WERI-Rb-1 (cell line): Measurements from ENCODE around the gene CALU.

Source experiments
- DNase-seq: peaks from one replicate; pipeline ENCODE4 v3.0.0-alpha.2; 2020
- H3K27ac ChIP-seq: fragments of 250-450 bp; sonication (Bioruptor Pico); 2 replicates; pipeline ENCODE4 v1.5.1; 2020; ENCODE audit warnings: mild to moderate bottlenecking, moderate library complexity
- H3K27me3 ChIP-seq: fragments of 250-450 bp; sonication (Bioruptor Pico); 2 replicates; pipeline ENCODE4 v1.5.1; 2021; ENCODE audit warnings: mild to moderate bottlenecking, low read depth, moderate library complexity; ENCODE audit not compliant: insufficient read depth, severe bottlenecking
- H3K36me3 ChIP-seq: fragments of 250-450 bp; sonication (Bioruptor Pico); 2 replicates; pipeline ENCODE4 v1.5.1; 2020; ENCODE audit warnings: mild to moderate bottlenecking, moderate library complexity
- H3K4me3 ChIP-seq: 2 replicates; pipeline ENCODE4 v1.5.1; 2011; ENCODE audit warnings: low read depth, mild to moderate bottlenecking, control low read depth, low read length
- H3K9me3 ChIP-seq: fragments of 250-450 bp; sonication (Bioruptor Pico); 2 replicates; pipeline ENCODE4 v1.5.1; 2021; ENCODE audit warnings: mild to moderate bottlenecking, moderate library complexity; ENCODE audit not compliant: severe bottlenecking
- TF ChIP-seq, protein P1 (sequence below): IDR thresholded peaks from 2 replicates; pipeline ENCODE4 v1.5.1; 2011; ENCODE audit warnings: low read depth, mild to moderate bottlenecking, control low read depth, inconsistent platforms, low read length

CALU gene

DNA sequence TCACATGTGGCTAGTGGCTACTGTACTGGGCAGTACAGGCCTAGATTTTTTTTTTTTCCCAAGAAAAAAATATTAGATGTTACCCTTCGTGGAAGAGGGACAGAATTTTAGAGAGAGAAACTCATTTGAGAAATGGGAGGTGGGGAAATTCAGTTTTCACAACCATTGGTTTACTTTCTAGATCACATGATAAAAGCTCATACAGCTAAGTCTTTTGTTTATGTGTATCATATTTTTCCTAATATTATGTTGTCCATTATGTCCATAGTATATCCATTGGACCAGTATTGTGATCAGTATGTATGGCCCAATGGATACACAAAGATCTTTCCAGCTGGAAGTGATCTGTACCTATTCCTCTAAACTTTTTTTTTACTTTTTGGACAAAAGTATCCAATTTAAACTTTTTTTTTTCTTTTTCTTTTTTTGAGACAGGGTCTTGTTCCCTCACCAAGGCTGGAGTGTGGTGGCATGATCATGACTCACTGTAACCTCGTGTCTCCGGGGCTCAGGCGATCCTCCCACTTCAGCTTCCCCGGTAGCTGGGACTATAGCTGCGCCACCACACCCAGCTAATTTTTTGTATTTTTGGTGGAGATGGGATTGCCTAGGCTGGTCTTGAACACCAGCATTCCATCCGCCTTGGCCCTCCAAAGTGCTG is 4.1 kb downstream of the CALU start:
- no peaks in the 10 kb centered on the region for H3K9me3 ChIP-seq
- no peak overlapping the region for H3K4me3 ChIP-seq
- TF ChIP-seq, protein P1, sequence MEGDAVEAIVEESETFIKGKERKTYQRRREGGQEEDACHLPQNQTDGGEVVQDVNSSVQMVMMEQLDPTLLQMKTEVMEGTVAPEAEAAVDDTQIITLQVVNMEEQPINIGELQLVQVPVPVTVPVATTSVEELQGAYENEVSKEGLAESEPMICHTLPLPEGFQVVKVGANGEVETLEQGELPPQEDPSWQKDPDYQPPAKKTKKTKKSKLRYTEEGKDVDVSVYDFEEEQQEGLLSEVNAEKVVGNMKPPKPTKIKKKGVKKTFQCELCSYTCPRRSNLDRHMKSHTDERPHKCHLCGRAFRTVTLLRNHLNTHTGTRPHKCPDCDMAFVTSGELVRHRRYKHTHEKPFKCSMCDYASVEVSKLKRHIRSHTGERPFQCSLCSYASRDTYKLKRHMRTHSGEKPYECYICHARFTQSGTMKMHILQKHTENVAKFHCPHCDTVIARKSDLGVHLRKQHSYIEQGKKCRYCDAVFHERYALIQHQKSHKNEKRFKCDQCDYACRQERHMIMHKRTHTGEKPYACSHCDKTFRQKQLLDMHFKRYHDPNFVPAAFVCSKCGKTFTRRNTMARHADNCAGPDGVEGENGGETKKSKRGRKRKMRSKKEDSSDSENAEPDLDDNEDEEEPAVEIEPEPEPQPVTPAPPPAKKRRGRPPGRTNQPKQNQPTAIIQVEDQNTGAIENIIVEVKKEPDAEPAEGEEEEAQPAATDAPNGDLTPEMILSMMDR = no peak
- peaks cover 13% of the 10 kb centered on the region for H3K36me3 ChIP-seq
- DNase-seq = no peak
- no peak overlapping the region for H3K27ac ChIP-seq
- no peaks in the 10 kb centered on the region for H3K27me3 ChIP-seq

DNA sequence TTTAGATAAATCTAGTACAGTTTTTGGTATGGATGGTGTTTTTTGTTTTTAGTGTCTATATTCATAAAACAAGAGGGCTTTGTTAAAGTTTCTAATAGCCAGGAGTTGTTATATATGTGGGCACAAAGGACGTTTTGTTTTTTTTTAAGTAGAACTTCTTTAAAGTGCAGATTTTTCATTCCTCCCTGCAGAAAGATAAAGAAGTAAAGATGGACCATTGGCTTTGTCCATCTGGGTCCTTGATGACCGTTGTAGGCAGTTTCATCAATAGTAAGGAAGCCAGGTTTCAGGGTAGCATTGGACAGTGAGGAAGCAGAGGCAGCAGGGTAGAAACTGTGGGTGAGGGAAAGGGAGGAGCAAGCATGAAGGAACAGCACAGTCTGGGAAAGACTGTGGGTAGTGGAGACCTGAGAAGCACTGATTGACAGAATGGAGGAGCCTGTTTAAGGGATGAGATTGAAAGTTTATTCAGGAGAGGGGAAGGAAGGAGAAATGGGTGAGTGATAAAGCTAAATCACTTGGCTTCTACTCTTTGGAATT is 5.3 kb downstream of the CALU start:
- Histone ChIP-seq H3K27me3 (no peaks in the 10 kb centered on the region), H3K4me3 (no peak overlapping the region), H3K36me3 (peaks cover 23% of the 10 kb centered on the region), H3K9me3 (no peaks in the 10 kb centered on the region), H3K27ac (no peak overlapping the region)
- TF ChIP-seq, protein P1 = no peak
- no peak for DNase-seq

DNA sequence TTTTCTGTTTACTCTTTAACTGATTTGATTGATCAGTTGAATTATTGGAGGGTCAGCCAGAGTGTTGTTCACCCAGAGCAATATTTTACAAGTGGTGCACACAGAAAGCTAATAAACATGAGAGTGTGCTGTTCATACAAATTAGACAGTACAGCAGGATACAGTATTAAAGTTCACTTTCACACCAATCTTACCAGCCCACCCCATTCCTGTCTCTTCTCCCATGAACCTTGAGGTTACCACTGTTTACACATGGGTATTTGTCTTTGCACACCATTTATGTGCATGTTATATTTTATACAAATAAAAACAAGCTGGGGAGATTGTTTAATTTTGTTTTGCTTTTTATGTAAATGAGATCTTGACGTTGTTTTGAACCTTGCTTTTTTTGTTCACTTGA is 6.5 kb downstream of the CALU start:
- no peak for DNase-seq
- H3K9me3 ChIP-seq = no peaks in the 10 kb centered on the region
- H3K27ac ChIP-seq = no peak overlapping the region
- TF ChIP-seq, protein P1 = no peak
- H3K36me3 ChIP-seq = peaks cover 31% of the 10 kb centered on the region
- no peak overlapping the region for H3K4me3 ChIP-seq
- H3K27me3 ChIP-seq = no peaks in the 10 kb centered on the region

DNA sequence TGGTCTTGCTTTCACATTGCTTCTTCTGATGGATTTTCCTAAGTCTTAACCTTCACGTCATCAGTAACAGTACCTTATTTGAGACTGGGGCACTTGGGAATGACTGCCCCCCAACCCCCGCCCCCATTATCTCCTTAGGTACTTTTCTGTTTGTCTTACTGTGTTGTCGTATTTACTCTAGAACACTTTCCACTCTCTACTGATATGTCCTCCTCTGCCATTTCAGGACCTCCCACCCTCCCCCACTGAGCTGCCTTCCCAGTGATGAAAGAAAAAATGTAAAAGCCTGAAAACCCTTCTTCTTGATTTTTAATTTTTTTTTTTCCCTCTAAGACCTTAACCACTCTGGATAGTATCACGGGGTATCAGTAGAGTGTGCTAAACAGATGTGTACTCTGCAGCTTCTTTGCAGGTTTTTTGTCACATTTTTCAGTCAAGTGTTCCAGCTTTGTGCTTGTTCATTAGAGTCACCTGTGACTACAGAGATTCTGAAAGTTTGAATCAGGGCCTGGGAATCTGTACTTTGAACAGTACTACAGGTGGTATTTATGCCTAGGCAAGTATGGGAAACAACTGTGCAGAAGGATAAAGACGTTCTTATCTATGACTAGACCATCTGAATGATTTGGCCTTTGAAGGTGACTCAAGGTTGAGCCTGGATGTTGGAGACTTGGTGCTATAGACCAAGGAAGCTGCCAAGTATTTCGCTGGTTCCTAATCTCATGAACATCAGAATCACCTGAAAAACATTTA is 8.3 kb downstream of the CALU start:
- Histone ChIP-seq H3K27ac (no peak overlapping the region), H3K9me3 (no peaks in the 10 kb centered on the region), H3K27me3 (no peaks in the 10 kb centered on the region), H3K36me3 (peaks cover 34% of the 10 kb centered on the region), H3K4me3 (no peak overlapping the region)
- TF ChIP-seq, protein P1 = no peak
- no peak for DNase-seq

DNA sequence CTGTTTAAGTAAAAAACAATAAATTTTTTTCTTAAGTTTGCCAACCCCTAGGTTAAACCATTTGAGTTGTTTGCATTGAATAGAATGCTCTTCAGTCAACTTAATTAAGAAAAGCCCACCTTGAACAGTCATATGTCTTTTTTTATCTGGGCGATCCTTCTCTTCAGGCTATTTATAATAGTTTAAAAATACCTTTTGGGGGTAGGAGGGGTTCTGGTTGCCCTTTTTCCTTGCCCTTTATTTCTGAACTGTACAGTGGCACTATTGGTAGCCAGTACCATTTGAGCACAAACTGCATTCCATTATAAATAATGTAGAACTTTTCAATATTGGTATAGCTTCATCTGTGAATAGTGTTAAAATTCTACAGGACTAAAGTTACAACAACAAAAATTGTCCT is 13.1 kb downstream of the CALU start:
- Histone ChIP-seq H3K27ac (no peak overlapping the region), H3K27me3 (no peaks in the 10 kb centered on the region), H3K36me3 (peaks cover 65% of the 10 kb centered on the region), H3K9me3 (no peaks in the 10 kb centered on the region), H3K4me3 (no peak overlapping the region)
- DNase-seq = no peak
- TF ChIP-seq, protein P1 = no peak
